Measurements from ENCODE around the gene MYO1D. TPM values are rescaled to one million over a fixed set of nuclear protein-coding genes. Genes with fewer than 3 reads are reported as not detected.

Gene MYO1D
- total RNA-seq, 2 donors from 2014 or later, result 42.9 to 43.7 TPM

DNA sequence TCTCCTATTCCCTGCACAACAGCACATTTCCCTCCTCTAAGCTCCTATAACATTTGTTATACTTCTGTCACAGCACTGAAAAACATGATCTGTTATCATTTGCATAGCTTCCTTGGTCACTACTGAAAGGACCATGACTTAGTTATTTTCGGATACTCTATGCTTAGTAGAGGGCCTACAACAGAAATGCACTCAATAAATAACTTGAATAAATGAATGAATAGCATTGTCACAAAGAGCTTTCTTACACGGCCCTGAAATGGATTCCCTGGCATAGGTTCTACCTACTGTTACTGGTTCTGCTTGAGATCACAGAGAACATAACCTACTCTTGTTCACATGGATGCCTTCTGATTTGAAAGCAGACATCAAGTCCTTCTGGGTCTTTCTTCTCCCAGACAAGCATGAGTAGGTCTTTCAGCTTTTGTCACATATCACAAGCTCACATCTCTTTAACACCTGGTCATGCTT lies 41.6 kb downstream of the MYO1D start:
- H3K27ac ChIP-seq (ENCODE audit: low read depth, low read length), result no peak overlapping the region
- H3K36me3 Mint-ChIP-seq (ENCODE audit: low read depth), result no peaks in the 10 kb centered on the region
- H3K36me3 ChIP-seq (ENCODE audit: control insufficient read depth, insufficient read depth, low read length), result no peaks in the 10 kb centered on the region
- no peak overlapping the region for H3K4me3 Mint-ChIP-seq
- no peaks in the 10 kb centered on the region for H3K9me3 ChIP-seq (ENCODE audit: control insufficient read depth, low read length)
- peaks cover 6% of the 10 kb centered on the region for H3K4me1 Mint-ChIP-seq
- H3K9ac ChIP-seq (ENCODE audit: extremely low read depth, low read length, poor library complexity, severe bottlenecking), result no peak overlapping the region
- no peaks in the 10 kb centered on the region for H3K9me3 Mint-ChIP-seq
- H3K27me3 ChIP-seq (ENCODE audit: control insufficient read depth, insufficient read depth, low read length, poor library complexity, severe bottlenecking), result no peaks in the 10 kb centered on the region
- no peaks in the 10 kb centered on the region for H3K27me3 Mint-ChIP-seq (ENCODE audit: insufficient read depth)
- no peaks in the 10 kb centered on the region for H3K4me1 ChIP-seq (ENCODE audit: control insufficient read depth, insufficient read depth, low read length)
- no peak for DNase-seq
- no peak overlapping the region for H3K27ac Mint-ChIP-seq
- WGBS, 2 experiments (ENCODE audit: insufficient coverage in 1 of 2, insufficient read length in 1 of 2), result 89 to 95% methylated on average over 1 to 2 of the region's 2 CpGs
- TF ChIP-seq, protein P1, sequence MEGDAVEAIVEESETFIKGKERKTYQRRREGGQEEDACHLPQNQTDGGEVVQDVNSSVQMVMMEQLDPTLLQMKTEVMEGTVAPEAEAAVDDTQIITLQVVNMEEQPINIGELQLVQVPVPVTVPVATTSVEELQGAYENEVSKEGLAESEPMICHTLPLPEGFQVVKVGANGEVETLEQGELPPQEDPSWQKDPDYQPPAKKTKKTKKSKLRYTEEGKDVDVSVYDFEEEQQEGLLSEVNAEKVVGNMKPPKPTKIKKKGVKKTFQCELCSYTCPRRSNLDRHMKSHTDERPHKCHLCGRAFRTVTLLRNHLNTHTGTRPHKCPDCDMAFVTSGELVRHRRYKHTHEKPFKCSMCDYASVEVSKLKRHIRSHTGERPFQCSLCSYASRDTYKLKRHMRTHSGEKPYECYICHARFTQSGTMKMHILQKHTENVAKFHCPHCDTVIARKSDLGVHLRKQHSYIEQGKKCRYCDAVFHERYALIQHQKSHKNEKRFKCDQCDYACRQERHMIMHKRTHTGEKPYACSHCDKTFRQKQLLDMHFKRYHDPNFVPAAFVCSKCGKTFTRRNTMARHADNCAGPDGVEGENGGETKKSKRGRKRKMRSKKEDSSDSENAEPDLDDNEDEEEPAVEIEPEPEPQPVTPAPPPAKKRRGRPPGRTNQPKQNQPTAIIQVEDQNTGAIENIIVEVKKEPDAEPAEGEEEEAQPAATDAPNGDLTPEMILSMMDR (conservative IDR thresholded peaks at IDR 0.05), result no peak
- H3K4me3 ChIP-seq (ENCODE audit: low read length), result no peak overlapping the region

DNA sequence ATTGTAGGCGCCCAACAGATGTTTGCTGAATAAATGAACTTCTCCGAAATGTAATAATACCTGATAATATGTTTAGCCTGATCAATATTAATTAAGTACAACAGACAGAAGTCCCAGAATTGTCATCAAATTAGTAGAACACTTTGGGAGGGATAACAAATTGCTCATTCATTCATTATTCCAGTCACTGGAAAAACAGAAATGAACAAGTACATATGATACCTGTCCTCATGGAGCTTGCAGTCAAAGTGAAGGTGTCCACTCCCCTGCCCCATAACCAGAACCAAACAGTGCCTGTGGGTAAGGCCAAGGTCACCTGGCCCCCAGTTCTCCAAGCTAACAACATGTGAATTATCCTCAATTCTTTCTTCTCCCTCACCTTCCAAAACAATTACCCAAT lies 42.8 kb downstream of the MYO1D start:
- Histone ChIP-seq H3K27ac (ENCODE audit: low read depth, low read length) (no peak overlapping the region), H3K9me3 (ENCODE audit: control insufficient read depth, low read length) (no peaks in the 10 kb centered on the region), H3K4me1 (ENCODE audit: control insufficient read depth, insufficient read depth, low read length) (no peaks in the 10 kb centered on the region), H3K4me3 (ENCODE audit: low read length) (no peak overlapping the region), H3K9ac (ENCODE audit: extremely low read depth, low read length, poor library complexity, severe bottlenecking) (no peak overlapping the region), H3K27me3 (ENCODE audit: control insufficient read depth, insufficient read depth, low read length, poor library complexity, severe bottlenecking) (no peaks in the 10 kb centered on the region), H3K36me3 (ENCODE audit: control insufficient read depth, insufficient read depth, low read length) (no peaks in the 10 kb centered on the region)
- 100% methylated on average over 2 of the region's 2 CpGs; no CpG with 5 or more reads in 1 of the 2 experiments for WGBS, 2 experiments (ENCODE audit: insufficient coverage in 1 of 2, insufficient read length in 1 of 2)
- no peak for DNase-seq
- peaks cover 4% of the 10 kb centered on the region for H3K4me1 Mint-ChIP-seq
- H3K9me3 Mint-ChIP-seq, result no peaks in the 10 kb centered on the region
- H3K36me3 Mint-ChIP-seq (ENCODE audit: low read depth), result no peaks in the 10 kb centered on the region
- TF ChIP-seq, protein P1 (conservative IDR thresholded peaks at IDR 0.05), result no peak
- H3K27ac Mint-ChIP-seq, result no peak overlapping the region
- H3K4me3 Mint-ChIP-seq, result no peak overlapping the region
- no peaks in the 10 kb centered on the region for H3K27me3 Mint-ChIP-seq (ENCODE audit: insufficient read depth)

DNA sequence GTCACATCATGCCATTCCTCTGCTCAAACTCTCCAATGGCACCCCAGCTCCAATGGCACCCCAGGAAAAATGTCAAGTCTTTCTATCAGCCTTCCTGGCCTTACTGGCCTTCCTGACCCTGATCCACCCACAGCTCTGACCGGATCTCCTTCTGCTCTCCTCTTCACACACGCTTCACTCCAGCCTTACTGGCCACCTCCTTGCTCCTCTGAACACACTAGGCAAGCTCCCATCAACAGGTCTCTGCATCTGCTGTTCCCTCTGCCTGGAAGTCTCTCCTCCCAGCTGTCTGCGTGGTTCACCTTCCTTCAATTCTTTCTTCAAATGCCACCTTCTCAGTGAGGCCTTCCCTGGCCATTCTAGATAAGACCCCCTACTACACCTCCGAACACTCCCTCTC lies 43.4 kb downstream of the MYO1D start:
- TF ChIP-seq, protein P1 (conservative IDR thresholded peaks at IDR 0.05), result no peak
- Histone ChIP-seq H3K9ac (ENCODE audit: extremely low read depth, low read length, poor library complexity, severe bottlenecking) (no peak overlapping the region), H3K4me1 (ENCODE audit: control insufficient read depth, insufficient read depth, low read length) (no peaks in the 10 kb centered on the region), H3K4me3 (ENCODE audit: low read length) (no peak overlapping the region), H3K36me3 (ENCODE audit: control insufficient read depth, insufficient read depth, low read length) (no peaks in the 10 kb centered on the region), H3K27ac (ENCODE audit: low read depth, low read length) (no peak overlapping the region), H3K9me3 (ENCODE audit: control insufficient read depth, low read length) (no peaks in the 10 kb centered on the region), H3K27me3 (ENCODE audit: control insufficient read depth, insufficient read depth, low read length, poor library complexity, severe bottlenecking) (no peaks in the 10 kb centered on the region)
- no peaks in the 10 kb centered on the region for H3K27me3 Mint-ChIP-seq (ENCODE audit: insufficient read depth)
- no peaks in the 10 kb centered on the region for H3K36me3 Mint-ChIP-seq (ENCODE audit: low read depth)
- no peak overlapping the region for H3K27ac Mint-ChIP-seq
- no peak for DNase-seq
- 93 to 100% methylated on average over 4 of the region's 4 CpGs for WGBS, 2 experiments (ENCODE audit: insufficient coverage in 1 of 2, insufficient read length in 1 of 2)
- H3K9me3 Mint-ChIP-seq, result no peaks in the 10 kb centered on the region
- H3K4me1 Mint-ChIP-seq, result peaks cover 9% of the 10 kb centered on the region
- H3K4me3 Mint-ChIP-seq, result no peak overlapping the region
